ENCODE results near the gene PSMA5.

PSMA5 gene

DNA sequence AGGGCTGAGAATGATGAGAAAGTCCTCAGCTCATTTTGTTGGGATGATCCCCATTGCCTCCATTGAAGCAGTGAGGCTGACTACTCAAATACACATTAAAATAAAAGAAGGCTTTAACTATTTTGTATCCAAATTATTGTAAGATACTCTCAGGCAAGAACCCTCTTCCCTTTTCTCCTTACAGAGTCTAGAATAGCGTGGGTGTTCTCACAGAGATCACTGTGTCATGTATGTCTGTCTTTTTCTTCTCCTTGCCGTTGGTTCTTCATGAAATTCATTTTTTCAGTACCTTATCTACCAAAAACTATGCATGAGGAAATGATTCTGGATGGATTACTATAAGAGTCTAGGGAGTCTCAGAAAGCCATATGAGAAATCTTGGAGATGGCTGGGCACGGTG is 58.6 kb downstream of the PSMA5 start:
- no peak for DNase-seq (ENCODE audit: low read depth)

DNA sequence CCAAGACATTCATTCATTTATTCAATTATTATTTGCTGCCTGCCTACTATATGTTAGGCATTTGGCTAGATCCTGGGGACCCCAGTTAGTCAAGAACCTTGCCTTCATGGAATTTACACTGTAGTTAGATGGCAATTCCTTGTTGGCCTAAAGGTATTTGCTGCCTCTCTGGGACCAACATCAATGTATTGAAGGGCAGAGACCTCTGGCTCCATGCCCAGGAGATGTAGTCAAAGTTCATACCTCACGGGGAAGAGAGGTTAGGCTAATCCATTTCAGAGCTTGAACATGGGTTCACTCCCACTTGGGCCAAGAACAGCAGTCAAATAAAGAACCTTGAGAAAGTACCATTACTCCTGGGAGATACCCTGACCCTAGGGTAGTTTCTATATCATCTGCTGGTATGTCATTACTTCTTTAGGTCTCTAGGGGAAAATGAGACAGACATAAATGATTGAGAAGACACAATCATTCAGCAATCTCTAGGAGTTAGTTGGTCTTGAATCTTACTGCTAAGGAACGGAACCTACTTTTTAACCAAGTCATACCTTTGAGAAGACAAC is 60.5 kb downstream of the PSMA5 start:
- DNase-seq (ENCODE audit: low read depth), result no peak

DNA sequence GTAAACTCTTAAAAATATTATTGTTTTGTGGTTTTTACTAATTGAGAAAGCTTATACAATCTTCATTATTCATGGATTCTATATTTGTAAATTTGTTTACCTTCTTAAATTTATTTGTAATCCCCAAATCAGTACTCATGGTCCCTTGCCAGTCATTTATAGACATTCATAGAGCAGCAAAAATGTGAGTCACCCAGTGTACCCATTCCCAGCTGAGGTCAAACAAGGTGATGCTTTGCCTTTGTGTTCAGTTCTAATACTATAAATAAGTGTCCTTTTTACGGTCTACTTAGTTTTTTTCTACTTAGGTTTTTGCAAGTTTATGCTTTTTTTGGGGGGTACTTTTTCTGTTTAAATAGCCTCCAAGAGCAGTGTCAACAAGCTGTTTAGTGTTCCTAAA is 64.6 kb downstream of the PSMA5 start:
- no peak for DNase-seq (ENCODE audit: low read depth)

DNA sequence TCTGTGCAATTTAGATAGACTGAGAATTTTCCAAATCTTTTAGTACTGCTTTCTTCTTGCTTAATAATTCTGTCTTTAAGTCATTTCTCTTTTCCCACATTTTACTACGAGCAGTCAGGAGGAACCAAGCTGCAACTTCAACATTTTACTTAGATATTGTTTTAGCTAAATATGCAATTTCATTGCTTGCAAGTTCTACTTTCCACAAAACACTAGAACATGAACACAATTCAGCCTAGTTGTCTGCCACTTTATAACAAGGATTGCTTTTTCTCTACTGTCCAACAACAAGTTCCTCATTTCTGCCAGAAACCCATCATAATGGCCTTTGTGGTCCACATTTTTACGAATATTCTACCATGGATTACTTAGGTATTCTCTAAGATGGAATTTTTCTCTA is 65.2 kb downstream of the PSMA5 start:
- DNase-seq (ENCODE audit: low read depth), result no peak

DNA sequence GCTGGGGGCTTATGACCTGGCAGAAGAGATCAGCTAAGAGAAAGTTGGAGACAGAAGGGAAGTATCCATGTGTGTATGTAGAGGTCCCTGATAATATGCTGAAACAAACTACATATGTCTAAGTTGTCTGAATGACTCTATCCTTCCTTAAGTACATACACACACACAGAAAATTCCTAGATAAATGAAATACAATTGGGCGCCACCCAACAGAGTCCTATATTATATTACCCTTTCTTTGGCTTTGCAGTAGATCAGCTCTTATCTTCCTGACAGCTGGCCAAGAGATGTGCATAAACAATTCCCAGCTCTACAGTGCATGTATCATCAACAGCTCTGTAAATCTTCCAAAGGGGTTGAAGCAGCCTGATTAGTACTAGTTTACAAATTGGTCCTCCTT is 68.6 kb downstream of the PSMA5 start:
- DNase-seq (ENCODE audit: low read depth), result no peak

DNA sequence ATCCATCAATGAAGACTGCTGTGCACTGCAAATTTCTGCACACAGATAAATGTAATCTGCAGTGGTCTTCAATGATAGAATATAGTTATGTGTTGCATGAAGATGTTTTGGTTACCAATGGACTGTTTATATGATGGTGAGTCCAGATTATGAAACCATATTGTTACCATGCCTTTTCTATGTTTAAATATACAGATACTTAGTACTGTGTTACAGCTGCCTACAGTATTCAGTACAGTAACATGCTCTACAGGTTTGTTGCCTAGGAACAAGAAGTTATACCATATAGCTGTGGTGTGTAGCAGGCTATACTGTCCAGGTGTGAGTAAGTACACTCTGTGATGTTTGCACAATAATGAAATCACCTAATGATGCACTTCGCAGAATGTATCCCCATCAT is 69.3 kb downstream of the PSMA5 start:
- no peak for DNase-seq (ENCODE audit: low read depth)

DNA sequence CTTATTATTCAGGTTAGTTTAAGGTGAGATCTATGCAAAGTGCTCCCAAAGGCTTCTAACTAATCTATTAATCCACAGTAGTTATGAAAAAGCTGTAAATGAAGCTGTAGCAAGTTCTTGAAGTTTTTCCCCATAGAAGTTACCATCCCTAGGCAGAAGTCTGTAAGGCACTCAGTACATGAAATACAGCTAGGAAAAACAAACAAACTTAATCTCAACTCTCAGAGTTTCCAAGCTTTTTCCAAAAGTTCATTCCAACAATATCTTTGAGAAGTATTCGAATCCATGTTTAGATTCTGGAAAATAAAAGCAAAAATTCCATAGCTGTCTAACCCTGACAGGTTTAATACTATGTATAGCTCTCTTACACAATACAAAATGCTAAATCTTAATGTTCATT is 69.7 kb downstream of the PSMA5 start:
- DNase-seq (ENCODE audit: low read depth), result no peak

DNA sequence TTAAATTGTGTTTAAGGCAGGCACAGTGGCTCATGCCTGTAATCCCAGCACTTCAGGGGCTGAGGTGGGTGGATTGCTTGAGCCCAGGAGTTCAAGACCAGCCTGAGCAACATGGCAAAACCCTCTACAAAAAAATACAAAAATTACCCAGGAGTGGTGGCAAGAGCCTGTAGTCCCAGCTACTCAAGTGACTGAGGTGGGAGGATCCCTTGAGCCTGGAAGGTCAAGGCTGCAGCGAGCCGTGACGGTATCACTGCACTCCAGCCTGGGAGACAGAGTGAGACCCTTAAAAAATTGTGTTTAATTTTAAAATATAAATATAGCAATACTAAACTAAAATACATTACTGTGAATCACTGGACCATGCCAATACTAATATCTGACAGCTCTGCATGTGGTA is 71.3 kb downstream of the PSMA5 start:
- DNase-seq (ENCODE audit: low read depth), result no peak

DNA sequence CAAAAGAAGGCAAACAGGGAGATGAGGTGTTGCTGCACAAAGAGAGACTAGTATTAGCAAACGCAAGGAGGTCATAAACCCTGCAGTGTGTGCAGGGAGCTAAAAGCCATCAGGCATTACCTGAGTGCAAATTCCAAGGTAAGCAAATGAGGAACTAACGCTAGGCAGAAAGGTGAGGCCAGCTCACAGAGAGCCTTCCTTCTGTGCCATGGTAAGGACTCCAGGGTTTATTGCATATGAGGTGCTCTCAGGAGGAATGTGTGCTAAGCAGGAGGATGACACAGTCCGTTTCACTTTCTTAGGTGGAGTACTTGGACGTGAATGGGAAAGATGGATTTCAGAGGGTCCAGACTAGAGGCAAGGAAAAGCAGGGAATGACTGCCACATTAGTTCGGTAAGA is 74.8 kb downstream of the PSMA5 start:
- no peak for DNase-seq (ENCODE audit: low read depth)

DNA sequence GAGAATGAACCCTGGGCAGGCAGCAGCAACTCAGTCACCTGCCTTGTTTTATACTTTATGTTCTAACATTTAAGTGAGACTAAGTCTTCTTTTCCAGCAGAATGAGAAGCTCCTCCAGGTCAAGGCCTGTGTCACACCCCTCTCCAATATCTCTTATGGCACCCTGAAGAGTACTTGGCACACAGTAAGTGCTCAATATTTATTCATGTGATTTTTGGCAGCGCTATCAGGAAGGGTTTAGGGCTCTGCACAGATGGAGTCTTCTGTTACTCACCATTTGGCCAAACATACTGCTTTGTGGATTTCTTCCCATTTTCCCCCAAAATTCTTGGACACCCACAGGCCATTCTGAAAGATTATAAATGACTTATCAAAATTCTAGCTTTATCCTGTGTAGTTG is 75.6 kb downstream of the PSMA5 start:
- DNase-seq (ENCODE audit: low read depth), result no peak

DNA sequence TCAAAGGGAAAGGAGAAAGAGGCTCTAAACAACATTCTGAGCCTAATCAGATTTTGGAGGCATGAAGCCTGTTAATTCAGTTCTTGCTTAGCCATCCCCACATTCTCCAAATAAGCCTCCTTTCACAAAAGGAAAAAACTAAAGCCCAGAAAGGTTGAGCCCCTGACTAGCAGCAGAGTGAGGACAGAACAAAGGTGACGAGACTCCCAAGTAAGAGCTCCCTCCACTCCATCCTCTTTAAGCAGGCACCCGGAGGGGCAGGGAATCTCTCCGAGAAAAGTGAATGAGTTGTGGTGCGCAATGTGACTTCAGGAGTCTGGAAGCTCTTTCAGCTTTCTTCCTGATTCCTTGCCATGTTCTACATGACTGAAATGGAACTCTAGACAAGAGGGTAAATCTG is 76.1 kb downstream of the PSMA5 start:
- no peak for DNase-seq (ENCODE audit: low read depth)
